K562 (cell line): ENCODE data around the gene DUSP16. TPM values are rescaled to one million over a fixed set of nuclear protein-coding genes. Genes with fewer than 3 reads are reported as not detected.

Source experiments
- ATAC-seq: fragments of 200-7000 bp; cut with Tn5 transposase; 3 replicates; pipeline ENCODE4 v1.9.1; 2020; ENCODE audit warnings: moderate library complexity
- BruUV-seq: library from RNA; stranded (reverse); fragments of 400-500 nt; replicated peaks from 2 replicates; lab custom pipeline; 2021; lab: Mats Ljungman, UMichigan
- CTCF ChIA-PET: fragments of 300-600 bp; formaldehyde crosslinking; extraction: SDS; loops from one replicate; lab custom pipeline; 2021; ENCODE audit warnings: low intra/inter-chr PET ratio; lab: Yijun Ruan, JAX
- POLR2A ChIA-PET: fragments of 300-600, 350-650 bp; sonication (Branson Sonifier 250); formaldehyde crosslinking; extraction: SDS; loops from one replicate; lab custom pipeline; 2021; ENCODE audit warnings: antibody characterized with exemption, inconsistent platforms; lab: Yijun Ruan, JAX
- DNase-seq, 4 experiments: peaks; one replicate each; pipeline versions ENCODE4 v3.0.0 to v3.0.0-alpha.2; 2011 to 2018; ENCODE audit warnings: low spot score in 3 of 4, mixed read lengths in 3 of 4; ENCODE audit errors: extremely low read depth in 1 of 4
- FAIRE-seq: peaks from 2 replicates; lab custom pipeline; 2011; peaks lifted over from hg19 to GRCh38; lab: Jason Lieb, UNC
- H2AFZ ChIP-seq: 2 replicates; pipeline ENCODE4 v1.6.0; 2011; ENCODE audit warnings: low read depth, low read length, control low read depth, inconsistent platforms
- H3K27ac ChIP-seq: fragments of 200-600 bp; 3 replicates; pipeline ENCODE4 v1.8.0; 2011; ENCODE audit warnings: low read depth, mild to moderate bottlenecking, control low read depth, inconsistent platforms, low read length, moderate library complexity, mixed read lengths; ENCODE audit errors: extremely low read depth
- H3K27me3 ChIP-seq, 2 experiments: fragments of 300-600 bp in 1 of 2; 2 replicates in 1 of 2; 3 replicates in 1 of 2; pipeline versions ENCODE4 v1.6.0 to v1.8.0; 2011; ENCODE audit warnings: inconsistent platforms in 2 of 2, low read length in 2 of 2, mild to moderate bottlenecking in 1 of 2, mixed read lengths in 1 of 2, moderate library complexity in 1 of 2; ENCODE audit not compliant: control insufficient read depth in 2 of 2, insufficient read depth in 2 of 2
- H3K36me3 ChIP-seq: fragments of 300-600 bp; 3 replicates; pipeline ENCODE4 v1.8.0; 2011; ENCODE audit warnings: mild to moderate bottlenecking, low read length, inconsistent platforms; ENCODE audit not compliant: control insufficient read depth, insufficient read depth
- H3K4me1 ChIP-seq, 2 experiments: fragments of 200-600 bp in 1 of 2; replicated peaks in 1 of 2; 2 replicates in 1 of 2; 3 replicates in 1 of 2; pipeline versions ENCODE4 v1.5.1 to v1.8.0; 2011; ENCODE audit warnings: inconsistent platforms in 2 of 2, low read length in 2 of 2, mild to moderate bottlenecking in 1 of 2, mixed read lengths in 1 of 2, moderate library complexity in 1 of 2; ENCODE audit not compliant: control insufficient read depth in 2 of 2, insufficient read depth in 2 of 2
- H3K4me2 ChIP-seq: 2 replicates; pipeline ENCODE4 v1.6.1; 2011; ENCODE audit warnings: low read length, control low read depth, inconsistent platforms, mixed read lengths; ENCODE audit not compliant: insufficient read depth
- H3K4me3 ChIP-seq: fragments of 200-600 bp; sonication (generic), shearing (Covaris generic); 2 replicates; pipeline ENCODE4 v1.5.1; 2016; ENCODE audit warnings: control low read depth, inconsistent platforms
- H3K79me2 ChIP-seq: fragments of 200-600 bp; 3 replicates; pipeline ENCODE4 v1.8.0; 2011; ENCODE audit warnings: low read length, inconsistent platforms; ENCODE audit not compliant: control insufficient read depth, insufficient read depth
- H3K9ac ChIP-seq, 2 experiments: 2 replicates each; pipeline versions ENCODE4 v1.6.0 to v1.6.1; 2011; ENCODE audit warnings: low read depth in 2 of 2, low read length in 2 of 2, control low read depth in 1 of 2, inconsistent platforms in 1 of 2, mild to moderate bottlenecking in 1 of 2, mixed read lengths in 1 of 2; ENCODE audit not compliant: insufficient read depth in 1 of 2
- H3K9me1 ChIP-seq: one replicate; pipeline ENCODE4 v1.6.0; 2011; ENCODE audit warnings: inconsistent platforms, mild to moderate bottlenecking, low read length, moderate library complexity; ENCODE audit not compliant: control insufficient read depth, insufficient read depth
- H3K9me3 ChIP-seq: replicated peaks from 2 replicates; pipeline ENCODE4 v1.5.1; 2011; ENCODE audit warnings: low read depth, low read length, inconsistent platforms; ENCODE audit not compliant: control insufficient read depth, insufficient read depth
- H4K20me1 ChIP-seq: replicated peaks from 2 replicates; pipeline ENCODE4 v1.6.1; 2011; ENCODE audit warnings: low read length, inconsistent platforms, mixed read lengths; ENCODE audit not compliant: control insufficient read depth, insufficient read depth
- BRD4 ChIP-seq: fragments of 200-600 bp; sonication (generic); IDR thresholded peaks from 2 replicates; pipeline ENCODE4 v1.6.1; 2017; ENCODE audit warnings: inconsistent platforms
- CEBPB ChIP-seq: fragments of 450-650 bp; IDR thresholded peaks from 2 replicates; pipeline ENCODE4 v1.6.1; 2016; ENCODE audit warnings: missing genetic modification characterization, missing compliant biosample characterization
- CEBPG ChIP-seq, 3 experiments: fragments of 200-800 bp in 1 of 3; sonication (Bioruptor generic) in 1 of 3; sonication (generic) in 1 of 3; formaldehyde crosslinking in 1 of 3; IDR thresholded peaks in 2 of 3; conservative IDR thresholded peaks in 1 of 3; 2 replicates each; pipeline versions ENCODE4 v1.6.1 to v1.8.0; 2016 to 2022; ENCODE audit warnings: missing compliant biosample characterization in 2 of 3, missing genetic modification characterization in 2 of 3, mild to moderate bottlenecking in 1 of 3, missing genetic modification reagents in 1 of 3
- FOSL1 ChIP-seq: fragments of 200-800 bp; sonication (Bioruptor generic); conservative IDR thresholded peaks from 2 replicates; pipeline ENCODE4 v1.6.1; 2016; ENCODE audit warnings: missing genetic modification characterization, missing compliant biosample characterization
- MCM3 ChIP-seq: fragments of 450-650 bp; IDR thresholded peaks from 2 replicates; pipeline ENCODE4 v1.6.1; 2016
- PKNOX1 ChIP-seq: fragments of 450-650 bp; IDR thresholded peaks from 2 replicates; pipeline ENCODE4 v1.6.1; 2016
- TCFL5 ChIP-seq: fragments of 250-450 bp; sonication (Bioruptor Pico); conservative IDR thresholded peaks from 2 replicates; pipeline ENCODE4 v1.6.1; 2021; ENCODE audit warnings: mild to moderate bottlenecking, moderate library complexity, matching md5 sums
- TFE3 ChIP-seq: fragments of 450-650 bp; formaldehyde crosslinking; IDR thresholded peaks from 2 replicates; pipeline ENCODE4 v1.4.0; 2020; ENCODE audit warnings: mild to moderate bottlenecking, mixed read lengths
- WGBS: fragments of 100-300 bp; shearing (Covaris generic); methylation state at CpG from one replicate; pipeline ENCODE4 v1.1.6; 2016; ENCODE audit warnings: low coverage, mixed read lengths; ENCODE audit not compliant: insufficient coverage; ENCODE audit errors: missing lambda C conversion rate; 5-methylcytosine and 5-hydroxymethylcytosine counted together
- in situ Hi-C: fragments of 300-500 bp; cut with MboI; formaldehyde crosslinking; loops from 4 replicates; pipeline ENCODE4 v1.15.0; 2018; ENCODE audit warnings: inconsistent platforms, mixed read lengths
- intact Hi-C: fragments of 100-400 bp; cut with micrococcal nuclease; formaldehyde crosslinking; loops from 2 replicates; pipeline ENCODE4 v1.14.2; 2022
- polyA plus RNA-seq, 8 experiments: library from polyadenylated mRNA; depleted of rRNA in 4 of 8; stranded (reverse) in 5 of 8; unstranded in 3 of 8; fragments of >200 nt; fragmentation: Nextera tagmentation in 2 of 8; fragmentation: Illumina TruSeq in 1 of 8; extraction: Ambion mirVana in 2 of 8; extraction: Trizol in 1 of 8; gene quantifications; 2 replicates each; pipeline versions ENCODE4 v1.2.1 to v1.2.3, GENCODE V29; 2011 to 2014; ENCODE audit warnings: inconsistent platforms in 1 of 8, missing spikeins in 1 of 8
- total RNA-seq, 7 experiments: library from RNA; depleted of rRNA in 6 of 7; stranded (reverse); fragments of >200 nt in 6 of 7; fragmentation: Illumina TruSeq in 2 of 7; extraction: Trizol in 2 of 7; gene quantifications; 2 replicates each; pipeline versions ENCODE4 v1.2.1 to v1.2.3, GENCODE V29; 2011 to 2021; ENCODE audit warnings: low replicate concordance in 1 of 7

The DUSP16 gene
- total and polyA plus RNA-seq, 9 of the 15 experiments (the other 6 are each of a cell fraction or from before 2014, with no cell fraction given) = 0.70 to 12.3 (median 5.7) TPM

GRCh38 chr12:12439636-12440035, 123.0 kb downstream of the DUSP16 start:
- H3K9me3 ChIP-seq = no peaks in the 10 kb centered on the region
- no peak overlapping the region for H3K27ac ChIP-seq
- WGBS = 39% methylated on average over 6 of the region's 6 CpGs
- no peak for FAIRE-seq
- in situ Hi-C loops (no loop called here), intact Hi-C loops (no loop called here)
- CTCF ChIA-PET = no interaction called here
- no peaks in the 10 kb centered on the region for H3K9me1 ChIP-seq
- H3K4me2 ChIP-seq = no peak overlapping the region
- no peak overlapping the region for H2AFZ ChIP-seq
- peak; percentile 54 for TF ChIP-seq FOSL1 (tag)
- TF ChIP-seq CEBPG (CRISPR knock-in tag; IDR thresholded peaks at IDR 0.05) = no peak
- TF ChIP-seq CEBPG (tag; conservative IDR thresholded peaks at IDR 0.05 in 1 of 2, IDR thresholded peaks at IDR 0.05 in 1 of 2) = peak in 1 of 2 experiments; percentile 43; a peak in 1 of 4 replicates
- TF ChIP-seq BRD4 = no peak
- TF ChIP-seq PKNOX1 = peak; percentile 68
- no peak for TF ChIP-seq TFE3
- TF ChIP-seq TCFL5 (CRISPR knock-in tag) = no peak
- peak; percentile 44 for TF ChIP-seq CEBPB (tag)
- TF ChIP-seq MCM3 = no peak
- peaks cover 0 to 19% of the 10 kb centered on the region in 2 experiments; a peak in 3 of 5 replicates for H3K4me1 ChIP-seq
- POLR2A ChIA-PET = interaction anchor here (1.0 kb wide), 1 partner anchor 37 kb away, joined by 3 read pairs; no protein-coding TSS in a partner anchor
- 0 out of 3 replicates have a peak, but pooled peaks cover 4% of the 10 kb centered on the region for H3K36me3 ChIP-seq
- no peaks in the 10 kb centered on the region for H3K79me2 ChIP-seq
- H3K9ac ChIP-seq = no peak overlapping the region
- no peaks in the 10 kb centered on the region for H4K20me1 ChIP-seq
- H3K27me3 ChIP-seq = no peaks in the 10 kb centered on the region
- DNase-seq = no peak
- ATAC-seq = no peak
- H3K4me3 ChIP-seq = no peak overlapping the region
- no TSS peak for BruUV-seq
